Measurements from ENCODE around the gene INHBC.

Gene INHBC

DNA sequence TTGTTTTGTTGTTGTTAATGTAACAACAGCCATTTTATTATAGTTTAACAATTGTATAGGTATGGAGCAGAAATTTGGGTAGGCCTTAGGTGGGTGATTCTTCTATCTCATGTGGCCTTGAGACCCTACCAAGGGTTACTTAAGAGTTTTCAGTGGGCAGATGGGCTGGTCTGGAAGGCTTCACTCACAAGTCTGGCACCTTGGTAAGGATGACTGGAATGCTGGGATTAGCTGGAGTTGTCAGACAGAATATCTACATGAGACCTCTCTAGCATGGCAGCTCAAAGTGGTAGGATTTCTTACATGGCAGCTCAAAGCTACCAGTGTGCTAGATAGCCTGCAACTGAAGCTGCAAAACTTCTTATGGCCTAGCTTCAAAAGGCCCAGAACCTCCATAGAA is 51.1 kb downstream of the INHBC start:
- in situ Hi-C loops (cut with HindIII; ENCODE audit: low sequenced_read_pairs): no loop called here

DNA sequence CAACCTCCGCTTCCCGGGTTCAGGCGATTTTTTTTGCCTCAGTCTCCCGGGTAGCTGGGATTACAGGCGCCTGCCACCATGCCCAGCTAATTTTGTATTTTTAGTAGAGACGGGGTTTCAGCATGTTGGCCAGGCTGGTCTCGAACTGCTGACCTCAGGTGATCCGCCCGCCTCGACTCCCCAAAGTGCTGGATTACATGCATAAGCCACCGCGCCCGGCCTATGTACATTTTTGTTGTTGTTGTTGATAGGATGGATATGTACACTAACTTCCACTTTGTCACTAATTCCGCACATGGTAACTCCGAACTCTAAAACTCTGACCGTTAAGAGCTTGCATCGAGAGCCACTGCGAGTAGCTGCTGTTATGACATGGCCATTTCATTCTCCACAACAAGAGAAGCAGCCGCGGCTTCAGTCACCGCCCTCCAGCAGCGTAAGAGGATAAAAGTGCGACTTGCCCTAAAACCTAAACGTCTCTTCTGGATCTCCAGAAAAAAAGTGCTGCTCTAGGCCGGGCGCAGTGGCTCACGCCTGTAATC is 52.5 kb downstream of the INHBC start:
- H3K4me3 ChIP-seq (ENCODE audit: low read depth, low read length): peak overlapping the region; percentile 100
- TF ChIP-seq, protein P1, sequence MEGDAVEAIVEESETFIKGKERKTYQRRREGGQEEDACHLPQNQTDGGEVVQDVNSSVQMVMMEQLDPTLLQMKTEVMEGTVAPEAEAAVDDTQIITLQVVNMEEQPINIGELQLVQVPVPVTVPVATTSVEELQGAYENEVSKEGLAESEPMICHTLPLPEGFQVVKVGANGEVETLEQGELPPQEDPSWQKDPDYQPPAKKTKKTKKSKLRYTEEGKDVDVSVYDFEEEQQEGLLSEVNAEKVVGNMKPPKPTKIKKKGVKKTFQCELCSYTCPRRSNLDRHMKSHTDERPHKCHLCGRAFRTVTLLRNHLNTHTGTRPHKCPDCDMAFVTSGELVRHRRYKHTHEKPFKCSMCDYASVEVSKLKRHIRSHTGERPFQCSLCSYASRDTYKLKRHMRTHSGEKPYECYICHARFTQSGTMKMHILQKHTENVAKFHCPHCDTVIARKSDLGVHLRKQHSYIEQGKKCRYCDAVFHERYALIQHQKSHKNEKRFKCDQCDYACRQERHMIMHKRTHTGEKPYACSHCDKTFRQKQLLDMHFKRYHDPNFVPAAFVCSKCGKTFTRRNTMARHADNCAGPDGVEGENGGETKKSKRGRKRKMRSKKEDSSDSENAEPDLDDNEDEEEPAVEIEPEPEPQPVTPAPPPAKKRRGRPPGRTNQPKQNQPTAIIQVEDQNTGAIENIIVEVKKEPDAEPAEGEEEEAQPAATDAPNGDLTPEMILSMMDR (IDR thresholded peaks at IDR 0.05; ENCODE audit: low read depth, low read length): no peak
- DNase-seq (ENCODE audit: low read depth, low spot score): no peak
- in situ Hi-C loops (cut with HindIII; ENCODE audit: low sequenced_read_pairs): no loop called here

More for the DNA sequence above, 51.1 kb downstream of the INHBC start:
- no peak for DNase-seq (ENCODE audit: low read depth, low spot score)
- no peak overlapping the region for H3K4me3 ChIP-seq (ENCODE audit: low read depth, low read length)
- TF ChIP-seq, protein P1 (IDR thresholded peaks at IDR 0.05; ENCODE audit: low read depth, low read length): no peak

DNA sequence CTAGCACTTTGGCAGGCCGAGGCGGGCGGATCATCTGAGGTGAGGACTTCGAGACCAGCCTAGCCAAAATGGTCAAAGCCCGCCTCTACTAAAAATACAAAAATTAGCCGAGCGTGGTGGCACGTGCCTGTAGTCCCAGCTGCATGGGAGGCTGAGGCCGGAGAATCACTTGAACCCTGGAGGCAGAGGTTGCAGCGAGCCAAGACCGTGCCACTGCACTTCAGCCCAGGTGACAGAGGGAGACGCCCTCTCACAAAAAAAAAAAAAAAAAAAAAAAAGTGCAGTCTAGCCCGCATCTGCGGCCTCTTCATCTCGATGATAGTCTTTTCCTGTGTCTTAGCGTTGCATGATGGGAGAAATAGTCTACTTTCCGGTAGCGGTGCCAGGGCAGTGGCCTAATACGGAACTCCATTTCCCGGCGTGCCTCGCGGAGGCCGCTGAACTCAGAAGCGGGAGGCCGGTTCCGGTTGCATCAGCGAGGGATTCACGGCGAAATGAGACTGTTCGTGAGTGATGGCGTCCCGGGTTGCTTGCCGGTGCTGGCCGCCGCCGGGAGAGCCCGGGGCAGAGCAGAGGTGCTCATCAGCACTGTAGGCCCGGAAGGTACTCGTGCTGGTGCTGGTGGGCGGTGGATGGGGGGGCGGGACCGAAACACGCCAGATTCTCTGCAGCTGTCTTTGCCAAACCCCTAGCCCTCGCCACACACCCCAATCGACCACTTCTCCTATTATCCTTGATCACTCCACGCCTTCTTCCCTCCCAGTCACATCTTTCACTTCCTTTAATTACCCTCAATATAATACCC is 53.2 kb downstream of the INHBC start, which contains the start of gene MARS1:
Gene MARS1, plus strand, starts transcription at position 472 of the 805 bp plus-strand sequence. Its CDS starts 23 bp downstream, at position 495.
- in situ Hi-C loops (cut with HindIII; ENCODE audit: low sequenced_read_pairs): no loop called here
- TF ChIP-seq, protein P1 (IDR thresholded peaks at IDR 0.05; ENCODE audit: low read depth, low read length): no peak
- H3K4me3 ChIP-seq (ENCODE audit: low read depth, low read length): peak within 1 kb of the TSS; percentile 100
- peak; percentile 97 for DNase-seq (ENCODE audit: low read depth, low spot score)

DNA sequence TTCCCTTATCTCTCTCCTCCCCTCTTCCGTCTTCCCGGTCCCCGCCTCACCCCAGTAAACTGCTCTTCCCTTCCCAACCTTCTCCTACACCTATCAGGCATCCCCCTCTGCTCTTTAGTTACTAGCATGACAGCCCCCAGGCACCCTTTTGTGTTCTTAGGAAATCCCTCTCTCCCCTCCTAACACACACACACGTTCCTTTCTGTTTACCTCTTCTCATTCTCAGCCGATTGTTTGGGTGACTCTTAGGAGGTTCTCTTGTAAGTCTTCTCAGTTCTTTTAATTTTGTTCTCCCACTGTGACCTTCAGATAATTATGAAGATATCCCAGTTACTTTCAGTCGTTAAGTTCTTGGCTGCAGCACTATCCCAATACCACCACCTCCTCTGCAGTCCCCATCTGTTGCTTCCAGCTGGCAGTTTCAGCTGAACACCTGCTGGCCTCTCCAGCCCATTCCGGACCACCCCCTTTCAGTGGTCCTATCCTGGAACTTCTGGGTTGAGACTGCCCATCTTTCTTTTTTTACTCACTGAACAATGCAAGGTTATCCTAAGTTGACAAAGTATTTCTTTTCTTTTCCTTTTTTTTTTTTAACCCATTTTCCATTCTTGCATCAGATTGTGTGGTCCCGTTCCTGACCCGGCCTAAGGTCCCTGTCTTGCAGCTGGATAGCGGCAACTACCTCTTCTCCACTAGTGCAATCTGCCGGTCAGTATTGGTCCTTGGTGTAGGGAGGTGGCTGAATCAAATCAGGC is 54.0 kb downstream of the INHBC start:
- TF ChIP-seq, protein P1 (IDR thresholded peaks at IDR 0.05; ENCODE audit: low read depth, low read length): no peak
- peak overlapping the region; percentile 100 for H3K4me3 ChIP-seq (ENCODE audit: low read depth, low read length)
- no peak for DNase-seq (ENCODE audit: low read depth, low spot score)
- in situ Hi-C loops (cut with HindIII; ENCODE audit: low sequenced_read_pairs): no loop called here

DNA sequence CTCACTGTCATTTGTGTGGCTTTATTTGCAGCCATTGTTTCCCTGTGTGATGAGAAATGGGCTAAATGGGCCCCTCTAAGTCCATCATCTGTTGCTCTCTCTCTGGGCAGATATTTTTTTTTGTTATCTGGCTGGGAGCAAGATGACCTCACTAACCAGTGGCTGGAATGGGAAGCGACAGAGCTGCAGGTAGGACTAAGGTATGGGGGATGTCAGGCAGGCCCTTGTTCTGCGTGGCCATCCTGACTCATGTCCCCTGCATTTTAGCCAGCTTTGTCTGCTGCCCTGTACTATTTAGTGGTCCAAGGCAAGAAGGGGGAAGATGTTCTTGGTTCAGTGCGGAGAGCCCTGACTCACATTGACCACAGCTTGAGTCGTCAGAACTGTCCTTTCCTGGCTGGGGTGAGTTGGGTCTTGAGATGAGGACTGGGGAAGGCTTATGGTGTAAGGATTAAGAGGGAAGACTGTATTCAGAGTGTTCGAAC is 54.6 kb downstream of the INHBC start:
- H3K4me3 ChIP-seq (ENCODE audit: low read depth, low read length): peak overlapping the region; percentile 100
- in situ Hi-C loops (cut with HindIII; ENCODE audit: low sequenced_read_pairs): no loop called here
- DNase-seq (ENCODE audit: low read depth, low spot score): no peak
- TF ChIP-seq, protein P1 (IDR thresholded peaks at IDR 0.05; ENCODE audit: low read depth, low read length): no peak

DNA sequence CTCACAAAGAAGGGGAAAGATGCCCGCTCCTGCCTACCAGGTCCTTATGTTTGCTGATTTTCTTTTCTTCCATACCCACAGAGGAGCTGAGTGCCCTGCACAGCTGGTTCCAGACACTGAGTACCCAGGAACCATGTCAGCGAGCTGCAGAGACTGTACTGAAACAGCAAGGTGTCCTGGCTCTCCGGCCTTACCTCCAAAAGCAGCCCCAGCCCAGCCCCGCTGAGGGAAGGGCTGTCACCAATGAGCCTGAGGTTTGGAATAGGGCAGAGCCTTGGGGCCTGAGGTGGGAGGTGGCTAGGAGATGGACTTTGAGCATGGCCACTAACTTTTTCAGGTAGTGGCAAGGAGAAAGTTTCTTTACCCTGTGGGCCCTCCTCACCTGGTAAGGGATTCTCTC is 55.5 kb downstream of the INHBC start:
- no peak for DNase-seq (ENCODE audit: low read depth, low spot score)
- H3K4me3 ChIP-seq (ENCODE audit: low read depth, low read length): no peak overlapping the region
- TF ChIP-seq, protein P1 (IDR thresholded peaks at IDR 0.05; ENCODE audit: low read depth, low read length): no peak
- in situ Hi-C loops (cut with HindIII; ENCODE audit: low sequenced_read_pairs): no loop called here
